Measurements from ENCODE around the gene MT1F.
"Not testable (repeated sequence)": the region's sequence is repeated elsewhere in the genome, so short reads cannot be mapped to it uniquely, and the experiment has no call there.

MT1F gene

GRCh38 chr16:56653218-56653617 is 4.5 kb upstream of the MT1F start:
- no peak for TF ChIP-seq CTCF (IDR thresholded peaks at IDR 0.05; ENCODE audit: borderline replicate concordance, insufficient read depth, low read depth, low read length)
- no peak overlapping the region for H3K4me3 ChIP-seq (ENCODE audit: low read depth, low read length)

- H3K4me3 ChIP-seq (ENCODE audit: low read depth, low read length) = no peak overlapping the region
- TF ChIP-seq CTCF (IDR thresholded peaks at IDR 0.05; ENCODE audit: borderline replicate concordance, insufficient read depth, low read depth, low read length) = no peak
Observed at GRCh38 chr16:56658327-56658875, 642 bp downstream of the MT1F start.

- TF ChIP-seq CTCF (IDR thresholded peaks at IDR 0.05; ENCODE audit: borderline replicate concordance, insufficient read depth, low read depth, low read length) = no peak
- no peak overlapping the region for H3K4me3 ChIP-seq (ENCODE audit: low read depth, low read length)
Observed at GRCh38 chr16:56662357-56663354, 4.9 kb downstream of the MT1F start.

- H3K4me3 ChIP-seq (ENCODE audit: low read depth, low read length) = no peak overlapping the region
- no peak for TF ChIP-seq CTCF (IDR thresholded peaks at IDR 0.05; ENCODE audit: borderline replicate concordance, insufficient read depth, low read depth, low read length)
Observed at GRCh38 chr16:56664506-56664905, 6.7 kb downstream of the MT1F start.

GRCh38 chr16:56665286-56666261 is 7.8 kb downstream of the MT1F start:
- not testable (repeated sequence) for H3K4me3 ChIP-seq (ENCODE audit: low read depth, low read length)

- no peak for TF ChIP-seq CTCF (IDR thresholded peaks at IDR 0.05; ENCODE audit: borderline replicate concordance, insufficient read depth, low read depth, low read length)
- H3K4me3 ChIP-seq (ENCODE audit: low read depth, low read length) = no peak within 1 kb of the TSS
Observed at GRCh38 chr16:56667581-56668571, 10.1 kb downstream of the MT1F start, which contains the start of gene MT1G. Gene MT1G, minus strand, starts transcription at chr16:56668065. Its CDS starts 72 bp downstream, at chr16:56667993.
